Measurements from ENCODE around the gene GFI1. TPM values are rescaled to one million over a fixed set of nuclear protein-coding genes. Genes with fewer than 3 reads are reported as not detected.
A peak's percentile ranks its signal among the peaks of the same experiment; 100 is the strongest.

The GFI1 gene
- total and polyA plus RNA-seq, 2 donors (not counting 1 experiment from before 2014, with no cell fraction given), result under 0.01 to 0.06 TPM

GRCh38 chr1:92447033-92447681 lies 39.6 kb downstream of the GFI1 start:
- peak; percentile 12 to 58 for DNase-seq (ENCODE audit: low read depth in 2 of 2)
- no peaks in the 10 kb centered on the region for H3K79me2 ChIP-seq (ENCODE audit: control insufficient read depth, insufficient read depth, low read length)

DNA sequence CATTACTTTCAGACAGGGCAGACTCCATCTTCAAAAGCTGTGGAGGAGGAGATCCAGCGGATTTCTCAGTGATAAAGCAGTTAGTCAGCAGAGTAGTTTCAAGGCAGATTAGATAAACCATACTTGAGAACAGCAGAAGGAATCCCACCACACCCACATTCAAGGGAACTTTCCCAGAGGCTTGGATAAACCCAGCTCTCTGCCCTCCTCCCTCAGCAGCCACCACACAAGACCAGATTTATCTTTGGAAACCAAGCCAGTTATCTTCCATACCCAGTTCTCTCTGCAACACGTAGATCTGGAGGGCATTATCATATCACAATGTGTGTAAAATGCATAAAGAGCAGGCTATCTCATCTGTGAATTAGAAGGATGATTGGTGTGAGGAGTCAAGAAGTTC lies 40.2 kb downstream of the GFI1 start:
- no peaks in the 10 kb centered on the region for H3K27me3 ChIP-seq (ENCODE audit: control insufficient read depth, insufficient read depth, low read length)
- H3K4me3 ChIP-seq (replicated peaks in 1 of 4; ENCODE audit: control extremely low read depth in 1 of 4, insufficient read depth in 1 of 4, low read depth in 3 of 4, low read length in 4 of 4), result no peak overlapping the region
- H3K9me3 ChIP-seq (ENCODE audit: control insufficient read depth, insufficient read depth, low read depth, low read length), result no peaks in the 10 kb centered on the region
- no peak overlapping the region for H3K9ac ChIP-seq (ENCODE audit: insufficient read depth, low read length)
- H3K27ac ChIP-seq (ENCODE audit: insufficient read depth, low read length), result no peak overlapping the region
- H3K36me3 ChIP-seq (ENCODE audit: control insufficient read depth, insufficient read depth, low read length), result no peaks in the 10 kb centered on the region
- DNase-seq (ENCODE audit: low read depth in 2 of 2), result peak; percentile 55 to 82
- no peaks in the 10 kb centered on the region for H3K79me2 ChIP-seq (ENCODE audit: control insufficient read depth, insufficient read depth, low read length)
- H4K20me1 ChIP-seq (ENCODE audit: control insufficient read depth, extremely low read depth, insufficient read depth, low read length), result no peaks in the 10 kb centered on the region
- H3K4me1 ChIP-seq (ENCODE audit: control insufficient read depth, extremely low read depth, insufficient read depth, low read length), result no peaks in the 10 kb centered on the region
- no peak for TF ChIP-seq EZH2 (IDR thresholded peaks at IDR 0.05; ENCODE audit: low read length, missing control alignments)
- no peak for TF ChIP-seq CTCF (conservative IDR thresholded peaks at IDR 0.05 in 1 of 2, IDR thresholded peaks at IDR 0.05 in 1 of 2; ENCODE audit: low read depth in 1 of 2, low read length in 2 of 2)
- H3K4me2 ChIP-seq (ENCODE audit: extremely low read depth, insufficient read depth, low read length), result no peak overlapping the region
- no peak overlapping the region for H2AFZ ChIP-seq (ENCODE audit: low read length)

More at GRCh38 chr1:92447033-92447681, 39.6 kb downstream of the GFI1 start:
- H4K20me1 ChIP-seq (ENCODE audit: control insufficient read depth, extremely low read depth, insufficient read depth, low read length), result no peaks in the 10 kb centered on the region
- no peaks in the 10 kb centered on the region for H3K27me3 ChIP-seq (ENCODE audit: control insufficient read depth, insufficient read depth, low read length)
- H3K4me3 ChIP-seq (replicated peaks in 1 of 4; ENCODE audit: control extremely low read depth in 1 of 4, insufficient read depth in 1 of 4, low read depth in 3 of 4, low read length in 4 of 4), result no peak overlapping the region
- H3K9ac ChIP-seq (ENCODE audit: insufficient read depth, low read length), result no peak overlapping the region
- H3K27ac ChIP-seq (ENCODE audit: insufficient read depth, low read length), result no peak overlapping the region
- no peak overlapping the region for H2AFZ ChIP-seq (ENCODE audit: low read length)
- TF ChIP-seq CTCF (conservative IDR thresholded peaks at IDR 0.05 in 1 of 2, IDR thresholded peaks at IDR 0.05 in 1 of 2; ENCODE audit: low read depth in 1 of 2, low read length in 2 of 2), result no peak
- no peak for TF ChIP-seq EZH2 (IDR thresholded peaks at IDR 0.05; ENCODE audit: low read length, missing control alignments)
- H3K9me3 ChIP-seq (ENCODE audit: control insufficient read depth, insufficient read depth, low read depth, low read length), result no peaks in the 10 kb centered on the region
- no peak overlapping the region for H3K4me2 ChIP-seq (ENCODE audit: extremely low read depth, insufficient read depth, low read length)
- H3K36me3 ChIP-seq (ENCODE audit: control insufficient read depth, insufficient read depth, low read length), result no peaks in the 10 kb centered on the region
- no peaks in the 10 kb centered on the region for H3K4me1 ChIP-seq (ENCODE audit: control insufficient read depth, extremely low read depth, insufficient read depth, low read length)

DNA sequence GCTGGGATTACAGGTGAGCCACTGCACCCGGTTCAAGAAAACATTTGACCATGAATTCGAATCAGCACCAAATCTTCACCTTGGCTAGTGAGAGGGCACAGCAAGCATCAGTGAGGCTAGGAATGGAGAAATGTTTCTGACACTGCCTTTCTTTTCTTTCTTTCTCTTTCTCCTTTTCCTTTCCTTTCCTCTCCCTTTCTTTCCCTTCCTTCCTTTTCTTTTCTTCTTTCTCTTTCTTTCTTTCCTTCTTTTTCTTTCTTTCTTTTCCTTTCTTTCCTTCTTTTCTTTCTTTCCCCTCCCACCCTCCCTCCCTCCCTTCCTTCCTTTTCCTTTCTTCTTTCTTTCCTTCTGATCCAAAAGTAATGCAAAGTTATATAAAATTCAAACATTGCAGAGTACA lies 40.9 kb downstream of the GFI1 start:
- Histone ChIP-seq H3K9me3 (ENCODE audit: control insufficient read depth, insufficient read depth, low read depth, low read length) (no peaks in the 10 kb centered on the region), H3K79me2 (ENCODE audit: control insufficient read depth, insufficient read depth, low read length) (no peaks in the 10 kb centered on the region), H3K4me1 (ENCODE audit: control insufficient read depth, extremely low read depth, insufficient read depth, low read length) (no peaks in the 10 kb centered on the region), H2AFZ (ENCODE audit: low read length) (no peak overlapping the region), H3K27me3 (ENCODE audit: control insufficient read depth, insufficient read depth, low read length) (no peaks in the 10 kb centered on the region), H3K4me3 (replicated peaks in 1 of 4; ENCODE audit: control extremely low read depth in 1 of 4, insufficient read depth in 1 of 4, low read depth in 3 of 4, low read length in 4 of 4) (no peak overlapping the region), H4K20me1 (ENCODE audit: control insufficient read depth, extremely low read depth, insufficient read depth, low read length) (no peaks in the 10 kb centered on the region), H3K4me2 (ENCODE audit: extremely low read depth, insufficient read depth, low read length) (no peak overlapping the region), H3K9ac (ENCODE audit: insufficient read depth, low read length) (no peak overlapping the region), H3K27ac (ENCODE audit: insufficient read depth, low read length) (no peak overlapping the region), H3K36me3 (ENCODE audit: control insufficient read depth, insufficient read depth, low read length) (no peaks in the 10 kb centered on the region)
- no peak for DNase-seq (ENCODE audit: low read depth in 2 of 2)
- TF ChIP-seq CTCF (conservative IDR thresholded peaks at IDR 0.05 in 1 of 2, IDR thresholded peaks at IDR 0.05 in 1 of 2; ENCODE audit: low read depth in 1 of 2, low read length in 2 of 2), result no peak
- no peak for TF ChIP-seq EZH2 (IDR thresholded peaks at IDR 0.05; ENCODE audit: low read length, missing control alignments)
